Memory B cell (primary cell): ENCODE results near the gene CHST1.

Experiments used
- ATAC-seq: fragments of 150-1000 bp; cut with Tn5 transposase; 2 replicates; pipeline ENCODE4 v1.10.0; 2021; ENCODE audit warnings: low read depth, mild to moderate bottlenecking, moderate library complexity
- DNase-seq, 2 donors: peaks; one replicate each; pipeline ENCODE4 v3.0.0; 2022; ENCODE audit warnings: low spot score in 2 of 2
- H3K27ac Mint-ChIP-seq: one replicate; pipeline ENCODE4 v1.8.0; 2022; ENCODE audit warnings: mild to moderate bottlenecking, moderate library complexity, mixed read lengths
- H3K27me3 Mint-ChIP-seq: one replicate; pipeline ENCODE4 v1.8.0; 2022; ENCODE audit warnings: mixed read lengths
- H3K36me3 Mint-ChIP-seq: one replicate; pipeline ENCODE4 v1.8.0; 2022; ENCODE audit warnings: mild to moderate bottlenecking, mixed read lengths
- H3K4me1 Mint-ChIP-seq: one replicate; pipeline ENCODE4 v1.8.0; 2022; ENCODE audit warnings: mixed read lengths
- H3K4me3 Mint-ChIP-seq: one replicate; pipeline ENCODE4 v1.8.0; 2022; ENCODE audit warnings: mild to moderate bottlenecking, moderate library complexity, mixed read lengths
- H3K9me3 Mint-ChIP-seq: one replicate; pipeline ENCODE4 v1.8.0; 2022; ENCODE audit warnings: mixed read lengths

The CHST1 gene

DNA sequence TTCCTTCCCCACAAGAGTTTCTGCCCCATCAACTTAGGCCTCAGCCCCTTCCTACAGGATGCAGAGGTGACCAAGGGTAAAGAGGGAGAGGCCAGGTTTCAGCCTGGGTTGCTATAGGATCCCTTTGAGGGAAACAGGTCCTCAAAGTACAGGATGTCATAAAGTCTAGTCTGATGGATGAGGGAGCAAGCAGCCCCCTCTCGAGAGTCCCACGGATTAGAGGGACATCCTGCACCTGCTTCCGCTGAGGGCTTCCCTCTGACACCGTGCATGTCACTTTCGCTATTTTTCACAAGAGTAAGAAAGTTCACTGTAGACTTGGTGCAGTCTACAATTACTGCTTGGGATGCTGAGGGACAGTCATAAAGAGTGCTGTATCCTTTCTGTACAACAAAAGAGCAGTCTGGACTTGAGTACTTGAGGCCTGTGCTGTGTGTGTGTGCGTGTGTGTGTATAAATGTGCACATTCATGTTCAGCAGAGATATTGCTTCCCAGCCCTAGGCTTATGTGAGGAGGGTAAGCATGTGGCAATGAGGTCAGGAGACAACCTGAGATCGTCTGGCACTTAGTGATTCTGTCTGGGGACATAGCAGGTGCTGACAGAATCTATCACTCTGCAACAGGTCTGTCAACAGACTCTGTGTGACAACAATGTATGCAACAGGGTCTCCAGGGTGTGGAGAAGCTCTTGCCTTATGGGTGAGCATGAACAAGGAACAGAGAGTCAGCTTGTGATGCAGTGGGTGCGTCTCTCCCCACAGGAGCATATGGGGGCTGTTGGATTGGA is 18.0 kb upstream of the CHST1 start:
- no peak for DNase-seq
- Mint-ChIP-seq H3K4me1 (no peaks in the 10 kb centered on the region), H3K36me3 (no peaks in the 10 kb centered on the region), H3K27ac (no peak overlapping the region), H3K27me3 (peaks cover 8% of the 10 kb centered on the region), H3K4me3 (no peak overlapping the region), H3K9me3 (no peaks in the 10 kb centered on the region)
- no peak for ATAC-seq

DNA sequence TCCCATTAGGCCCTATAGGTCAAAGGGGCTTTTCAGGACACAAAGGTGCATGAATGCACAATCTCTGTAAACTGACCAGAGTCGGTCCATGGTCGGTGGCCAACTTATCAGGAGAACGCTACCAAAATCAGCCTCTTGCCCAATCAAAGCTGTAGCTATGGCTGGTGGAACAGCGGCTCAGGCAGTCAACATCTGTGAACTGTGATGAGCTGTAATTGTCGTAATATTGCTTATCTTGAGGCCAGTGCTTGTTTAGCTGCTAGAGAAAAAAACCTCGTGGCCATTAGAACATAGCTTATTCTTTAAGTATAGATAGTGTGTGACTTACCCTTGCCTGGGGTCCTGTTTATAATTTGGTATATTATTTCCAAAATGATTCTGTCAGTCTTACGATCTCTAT is 14.4 kb upstream of the CHST1 start:
- no peak for ATAC-seq
- peaks cover 6% of the 10 kb centered on the region for H3K27me3 Mint-ChIP-seq
- no peaks in the 10 kb centered on the region for H3K4me1 Mint-ChIP-seq
- DNase-seq = no peak
- no peak overlapping the region for H3K4me3 Mint-ChIP-seq
- H3K9me3 Mint-ChIP-seq = no peaks in the 10 kb centered on the region
- no peak overlapping the region for H3K27ac Mint-ChIP-seq
- no peaks in the 10 kb centered on the region for H3K36me3 Mint-ChIP-seq

- H3K27ac Mint-ChIP-seq = no peak overlapping the region
- no peaks in the 10 kb centered on the region for H3K4me1 Mint-ChIP-seq
- H3K36me3 Mint-ChIP-seq = no peaks in the 10 kb centered on the region
Measured at GRCh38 chr11:45678976-45679375, 13.6 kb upstream of the CHST1 start.

GRCh38 chr11:45677770-45678512 is 12.5 kb upstream of the CHST1 start:
- no peak overlapping the region for H3K27ac Mint-ChIP-seq
- no peaks in the 10 kb centered on the region for H3K9me3 Mint-ChIP-seq
- DNase-seq (no peak), ATAC-seq (no peak)
- H3K36me3 Mint-ChIP-seq = no peaks in the 10 kb centered on the region
- peaks cover 3% of the 10 kb centered on the region for H3K27me3 Mint-ChIP-seq
- H3K4me1 Mint-ChIP-seq = no peaks in the 10 kb centered on the region
- H3K4me3 Mint-ChIP-seq = no peak overlapping the region

More at GRCh38 chr11:45678976-45679375, 13.6 kb upstream of the CHST1 start:
- Mint-ChIP-seq H3K4me3 (no peak overlapping the region), H3K9me3 (no peaks in the 10 kb centered on the region), H3K27me3 (peaks cover 4% of the 10 kb centered on the region)
- ATAC-seq (no peak), DNase-seq (no peak)

- no peak overlapping the region for H3K4me3 Mint-ChIP-seq
- DNase-seq (no peak), ATAC-seq (no peak)
- peaks cover 5% of the 10 kb centered on the region for H3K27me3 Mint-ChIP-seq
- no peaks in the 10 kb centered on the region for H3K36me3 Mint-ChIP-seq
- H3K4me1 Mint-ChIP-seq = no peaks in the 10 kb centered on the region
- no peaks in the 10 kb centered on the region for H3K9me3 Mint-ChIP-seq
- no peak overlapping the region for H3K27ac Mint-ChIP-seq
Measured at GRCh38 chr11:45676522-45677095, 11.2 kb upstream of the CHST1 start.

GRCh38 chr11:45675646-45676045 is 10.2 kb upstream of the CHST1 start:
- Mint-ChIP-seq H3K36me3 (no peaks in the 10 kb centered on the region), H3K4me3 (no peak overlapping the region), H3K4me1 (no peaks in the 10 kb centered on the region), H3K27me3 (peaks cover 5% of the 10 kb centered on the region), H3K9me3 (no peaks in the 10 kb centered on the region), H3K27ac (no peak overlapping the region)
- DNase-seq = no peak
- no peak for ATAC-seq

DNA sequence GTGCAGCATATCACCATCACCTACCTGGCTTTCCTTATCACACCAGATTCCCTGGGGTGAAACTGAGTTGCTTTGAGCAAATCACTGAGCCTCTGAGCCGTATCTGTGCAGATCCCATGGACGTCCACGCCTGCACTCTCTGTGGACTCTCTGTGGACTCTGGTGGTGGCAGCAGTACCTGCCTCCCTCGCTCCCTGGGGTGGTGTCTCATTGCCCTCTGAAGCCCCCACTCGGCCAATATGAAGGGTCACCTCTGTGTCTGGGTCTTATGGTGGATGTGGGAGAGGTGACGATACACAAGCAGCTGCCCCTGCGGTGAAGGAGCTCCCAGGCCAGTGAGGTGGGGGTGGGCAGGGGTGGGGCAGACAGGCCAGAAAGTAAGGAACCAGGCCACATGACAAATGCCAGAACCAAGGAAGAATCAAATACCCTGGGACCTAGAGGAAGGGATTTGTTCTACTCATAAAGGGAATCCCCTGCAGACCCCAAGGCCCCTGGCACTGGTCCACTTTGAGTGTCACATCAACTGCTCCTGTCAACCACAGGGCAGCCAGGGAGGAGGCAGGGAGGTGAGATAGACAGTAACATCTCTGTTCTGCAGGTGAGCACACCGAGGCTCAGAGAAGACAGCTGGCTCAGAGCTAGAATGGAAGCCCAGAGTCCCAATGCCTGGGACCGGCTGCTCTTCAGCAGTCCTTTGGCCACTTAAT is 9.2 kb upstream of the CHST1 start:
- H3K9me3 Mint-ChIP-seq = no peaks in the 10 kb centered on the region
- no peak overlapping the region for H3K4me3 Mint-ChIP-seq
- ATAC-seq = no peak
- no peaks in the 10 kb centered on the region for H3K4me1 Mint-ChIP-seq
- H3K27ac Mint-ChIP-seq = no peak overlapping the region
- no peak for DNase-seq
- H3K27me3 Mint-ChIP-seq = peaks cover 5% of the 10 kb centered on the region
- no peaks in the 10 kb centered on the region for H3K36me3 Mint-ChIP-seq

DNA sequence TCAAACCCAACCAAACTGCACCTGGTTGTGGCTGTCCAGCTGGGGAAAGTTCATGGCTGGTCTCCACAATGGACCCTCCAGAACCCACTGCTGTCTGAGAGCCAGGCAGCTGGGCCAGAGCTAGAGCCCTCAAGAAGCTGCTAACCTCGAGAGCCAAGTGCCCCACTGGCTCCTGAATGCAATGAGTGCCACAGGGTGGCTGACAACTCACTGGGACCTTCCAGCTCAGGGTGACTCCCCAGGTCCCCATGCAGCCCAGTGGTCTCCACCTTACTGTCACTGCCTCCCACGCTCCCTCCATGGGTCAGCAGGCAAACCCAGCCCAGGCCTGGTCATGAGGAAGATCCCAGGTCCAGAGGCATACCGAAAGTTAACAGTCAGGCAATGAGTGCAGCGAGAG is 8.0 kb upstream of the CHST1 start:
- Mint-ChIP-seq H3K4me1 (no peaks in the 10 kb centered on the region), H3K27ac (no peak overlapping the region), H3K36me3 (no peaks in the 10 kb centered on the region)

GRCh38 chr11:45672593-45672992 is 7.2 kb upstream of the CHST1 start:
- no peaks in the 10 kb centered on the region for H3K4me1 Mint-ChIP-seq

More for the DNA sequence above, 8.0 kb upstream of the CHST1 start:
- DNase-seq (no peak), ATAC-seq (no peak)
- Mint-ChIP-seq H3K4me3 (no peak overlapping the region), H3K27me3 (peaks cover 8% of the 10 kb centered on the region), H3K9me3 (no peaks in the 10 kb centered on the region)

DNA sequence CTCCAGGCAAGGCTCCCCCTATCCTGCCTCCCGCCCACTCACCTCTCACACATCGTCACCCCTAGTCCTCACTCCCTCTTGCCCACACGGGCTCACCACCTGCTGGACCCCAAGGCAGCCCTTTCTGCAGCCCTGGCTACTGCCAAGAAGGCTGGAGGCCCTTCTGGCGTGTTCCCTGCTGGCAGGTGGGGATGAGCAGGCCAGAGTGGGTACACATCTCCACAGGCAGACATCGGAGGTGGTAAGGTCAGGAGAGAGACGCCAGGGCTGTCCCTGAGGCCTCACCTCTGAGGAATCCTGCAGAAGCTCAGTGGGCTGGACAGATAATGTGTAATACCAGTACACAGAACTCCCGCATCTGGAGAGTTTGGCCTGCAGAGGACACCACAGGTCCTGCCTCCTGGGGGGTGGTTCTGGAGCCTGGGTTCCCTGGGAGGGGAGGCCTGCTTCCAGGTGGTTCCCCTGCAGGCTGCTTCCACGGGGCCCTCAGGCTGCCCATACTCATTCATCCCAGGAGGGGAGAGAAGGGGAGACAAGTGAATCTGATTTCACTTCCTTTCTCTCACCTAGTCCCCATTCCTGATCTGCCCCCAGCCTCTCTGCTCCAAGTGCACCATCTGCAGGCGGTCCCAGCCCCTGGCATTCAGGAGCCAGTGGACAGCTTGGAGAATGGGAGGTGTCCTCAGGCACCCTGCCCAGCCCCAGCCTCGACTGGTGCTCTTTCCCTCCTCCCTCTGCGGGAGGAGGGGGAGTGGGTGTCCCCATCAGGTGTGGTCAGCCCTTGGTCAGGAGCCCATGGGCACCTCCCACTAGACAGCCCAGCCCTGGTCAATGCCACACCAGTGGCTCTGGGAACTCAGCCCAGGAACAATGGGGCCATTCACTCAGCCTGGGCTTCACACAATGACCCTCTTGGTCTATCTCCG is 6.1 kb upstream of the CHST1 start:
- H3K4me3 Mint-ChIP-seq = no peak overlapping the region
- no peaks in the 10 kb centered on the region for H3K36me3 Mint-ChIP-seq
- no peak for DNase-seq
- no peak for ATAC-seq
- H3K27me3 Mint-ChIP-seq = peaks cover 19% of the 10 kb centered on the region
- H3K9me3 Mint-ChIP-seq = no peaks in the 10 kb centered on the region
- H3K4me1 Mint-ChIP-seq = no peaks in the 10 kb centered on the region
- H3K27ac Mint-ChIP-seq = no peak overlapping the region

More at GRCh38 chr11:45672593-45672992, 7.2 kb upstream of the CHST1 start:
- Mint-ChIP-seq H3K9me3 (no peaks in the 10 kb centered on the region), H3K27me3 (peaks cover 12% of the 10 kb centered on the region), H3K27ac (no peak overlapping the region), H3K36me3 (no peaks in the 10 kb centered on the region), H3K4me3 (no peak overlapping the region)
- no peak for DNase-seq
- no peak for ATAC-seq

GRCh38 chr11:45670386-45671135 is 5.1 kb upstream of the CHST1 start:
- H3K27me3 Mint-ChIP-seq = peaks cover 22% of the 10 kb centered on the region
- H3K4me3 Mint-ChIP-seq = no peak overlapping the region
- H3K9me3 Mint-ChIP-seq = no peaks in the 10 kb centered on the region
- DNase-seq = no peak
- no peak for ATAC-seq
- H3K4me1 Mint-ChIP-seq = peaks cover 2% of the 10 kb centered on the region
- no peak overlapping the region for H3K27ac Mint-ChIP-seq
- H3K36me3 Mint-ChIP-seq = no peaks in the 10 kb centered on the region

DNA sequence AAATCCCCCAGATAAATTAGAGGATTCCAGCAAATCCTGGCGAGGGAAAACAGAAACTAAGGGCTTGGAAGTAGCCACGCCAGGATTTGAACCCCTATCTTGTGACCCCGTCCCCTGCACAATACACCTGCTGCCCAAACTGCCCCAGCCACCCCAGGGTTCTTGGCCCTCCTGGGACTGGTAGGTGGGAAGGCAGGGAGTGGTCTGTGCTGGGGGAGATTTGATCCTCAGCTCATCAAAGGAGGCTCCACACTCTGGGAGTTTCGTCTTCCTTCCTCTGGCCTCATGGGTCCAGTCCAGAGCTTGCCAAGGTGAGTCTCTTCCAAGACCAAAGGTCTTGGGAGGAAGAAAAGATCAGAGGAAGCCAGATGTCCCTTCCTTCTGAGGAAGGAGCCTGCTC is 4.5 kb upstream of the CHST1 start:
- H3K4me1 Mint-ChIP-seq = peaks cover 2% of the 10 kb centered on the region
- DNase-seq (no peak), ATAC-seq (no peak)
- H3K27me3 Mint-ChIP-seq = peaks cover 20% of the 10 kb centered on the region
- no peaks in the 10 kb centered on the region for H3K9me3 Mint-ChIP-seq
- no peak overlapping the region for H3K4me3 Mint-ChIP-seq
- H3K27ac Mint-ChIP-seq = no peak overlapping the region
- no peaks in the 10 kb centered on the region for H3K36me3 Mint-ChIP-seq

GRCh38 chr11:45669146-45669545 is 3.7 kb upstream of the CHST1 start:
- H3K4me1 Mint-ChIP-seq = peaks cover 2% of the 10 kb centered on the region
- H3K27me3 Mint-ChIP-seq = peaks cover 20% of the 10 kb centered on the region

More at GRCh38 chr11:45669146-45669545, 3.7 kb upstream of the CHST1 start:
- H3K4me3 Mint-ChIP-seq = no peak overlapping the region
- no peak for ATAC-seq
- H3K36me3 Mint-ChIP-seq = no peaks in the 10 kb centered on the region
- no peak for DNase-seq
- H3K9me3 Mint-ChIP-seq = no peaks in the 10 kb centered on the region
- H3K27ac Mint-ChIP-seq = no peak overlapping the region
